A673 (cell line): Measurements from ENCODE around the gene NAA35. TPM values are rescaled to one million over a fixed set of nuclear protein-coding genes. Genes with fewer than 3 reads are reported as not detected.

Source experiments
- Bru-seq: library from RNA; stranded (reverse); fragments of 400-500 nt; gene quantifications from one replicate; lab custom pipeline; 2021; lab: Mats Ljungman, UMichigan
- BruChase-seq, 2 experiments: library from RNA; stranded (reverse); fragments of 400-500 nt; gene quantifications; one replicate each; lab custom pipeline; 2021; lab: Mats Ljungman, UMichigan
- BruUV-seq: library from RNA; stranded (reverse); fragments of 400-500 nt; replicated peaks from 2 replicates; lab custom pipeline; 2021; lab: Mats Ljungman, UMichigan
- CTCF ChIA-PET: fragments of 300-600 bp; sonication (Branson Sonifier 250); formaldehyde crosslinking; loops from one replicate; lab custom pipeline; 2022; ENCODE audit warnings: antibody characterized with exemption; lab: Charles Lee
- POLR2A ChIA-PET: fragments of 300-600 bp; sonication (Branson Sonifier 250); formaldehyde crosslinking; loops from one replicate; lab custom pipeline; 2022; ENCODE audit warnings: antibody characterized with exemption; ENCODE audit not compliant: low non-redundant PET; lab: Charles Lee
- DNase-seq: peaks from one replicate; pipeline ENCODE4 v3.0.0-alpha.2; 2015; ENCODE audit warnings: low spot score
- H3K27ac ChIP-seq: fragments of 200-600 bp; sonication (generic); 2 replicates; pipeline ENCODE4 v1.5.1; 2016; ENCODE audit warnings: mixed run types, low read depth, mild to moderate bottlenecking, mixed read lengths, antibody characterized with exemption, low read length; ENCODE audit not compliant: poor library complexity, severe bottlenecking
- H3K27me3 ChIP-seq: fragments of 200-600 bp; sonication (generic); replicated peaks from 2 replicates; pipeline ENCODE4 v1.6.1; 2017; ENCODE audit warnings: mixed run types, low read depth, mild to moderate bottlenecking, mixed read lengths, antibody characterized with exemption, low read length; ENCODE audit not compliant: insufficient read depth, poor library complexity
- H3K36me3 ChIP-seq: fragments of 200-600 bp; sonication (generic); 2 replicates; pipeline ENCODE4 v1.6.1; 2016; ENCODE audit warnings: mixed run types, mild to moderate bottlenecking, mixed read lengths, antibody characterized with exemption, low read length; ENCODE audit not compliant: insufficient read depth, poor library complexity, severe bottlenecking
- H3K4me1 ChIP-seq: fragments of 200-600 bp; sonication (generic); 2 replicates; pipeline ENCODE4 v1.6.1; 2017; ENCODE audit warnings: mixed run types, mild to moderate bottlenecking, mixed read lengths, antibody characterized with exemption, low read length; ENCODE audit not compliant: insufficient read depth, poor library complexity, severe bottlenecking
- H3K4me3 ChIP-seq: fragments of 200-600 bp; sonication (generic); 2 replicates; pipeline ENCODE4 v1.5.1; 2016; ENCODE audit warnings: low read depth, mixed run types, mild to moderate bottlenecking, mixed read lengths, low read length; ENCODE audit not compliant: poor library complexity, severe bottlenecking
- H3K9me3 ChIP-seq: fragments of 200-600 bp; sonication (generic); 2 replicates; pipeline ENCODE4 v1.6.1; 2016; ENCODE audit warnings: mixed run types, low read depth, mild to moderate bottlenecking, mixed read lengths, antibody characterized with exemption, low read length; ENCODE audit not compliant: poor library complexity, severe bottlenecking
- EZH2 ChIP-seq: fragments of 200-600 bp; sonication (generic); IDR thresholded peaks from 2 replicates; pipeline ENCODE4 v1.6.1; 2017; ENCODE audit warnings: borderline replicate concordance, low read depth, mild to moderate bottlenecking, mixed read lengths, antibody characterized with exemption, low read length; ENCODE audit not compliant: poor library complexity, severe bottlenecking
- intact Hi-C: fragments of 100-400 bp; cut with micrococcal nuclease; formaldehyde crosslinking; loops from one replicate; pipeline ENCODE4 v1.10.0; 2022; ENCODE audit not compliant: unreplicated experiment
- long read RNA-seq: library from polyadenylated mRNA; stranded (forward); transcript quantifications from one replicate; pipeline ENCODE4 v2.0.0, GENCODE V29; 2022
- total RNA-seq: library from RNA; stranded (reverse); gene quantifications from 2 replicates; pipeline ENCODE4 v1.2.3, GENCODE V29; 2021
- TF ChIP-seq, protein P1 (sequence below): fragments of 300-800, 200-600 bp; sonication (generic); conservative IDR thresholded peaks from 2 replicates; pipeline ENCODE4 v1.5.1; 2017; ENCODE audit warnings: low read depth, mild to moderate bottlenecking, antibody characterized with exemption, low read length, moderate library complexity, mixed read lengths

NAA35 gene
- 28.4 TPM in 2 replicates for total RNA-seq
- percentile 84 among the genes with signal in this experiment for Bru-seq, nascent RNA
- percentile 83 among the genes with signal in this experiment for BruChase-seq, experiment 1, labeled RNA remaining after a 2-hour chase
- percentile 74 among the genes with signal in this experiment for BruChase-seq, experiment 2, labeled RNA remaining after a 6-hour chase
- long read RNA-seq, transcript NAA35-201 (23 exons, 2,649 nt): major isoform, 26 of 56 reads
- long read RNA-seq, partial matches to known transcripts: 4 of 56 reads
- long read RNA-seq, other reads (novel, unspliced or antisense): 26 of 56 reads

DNA sequence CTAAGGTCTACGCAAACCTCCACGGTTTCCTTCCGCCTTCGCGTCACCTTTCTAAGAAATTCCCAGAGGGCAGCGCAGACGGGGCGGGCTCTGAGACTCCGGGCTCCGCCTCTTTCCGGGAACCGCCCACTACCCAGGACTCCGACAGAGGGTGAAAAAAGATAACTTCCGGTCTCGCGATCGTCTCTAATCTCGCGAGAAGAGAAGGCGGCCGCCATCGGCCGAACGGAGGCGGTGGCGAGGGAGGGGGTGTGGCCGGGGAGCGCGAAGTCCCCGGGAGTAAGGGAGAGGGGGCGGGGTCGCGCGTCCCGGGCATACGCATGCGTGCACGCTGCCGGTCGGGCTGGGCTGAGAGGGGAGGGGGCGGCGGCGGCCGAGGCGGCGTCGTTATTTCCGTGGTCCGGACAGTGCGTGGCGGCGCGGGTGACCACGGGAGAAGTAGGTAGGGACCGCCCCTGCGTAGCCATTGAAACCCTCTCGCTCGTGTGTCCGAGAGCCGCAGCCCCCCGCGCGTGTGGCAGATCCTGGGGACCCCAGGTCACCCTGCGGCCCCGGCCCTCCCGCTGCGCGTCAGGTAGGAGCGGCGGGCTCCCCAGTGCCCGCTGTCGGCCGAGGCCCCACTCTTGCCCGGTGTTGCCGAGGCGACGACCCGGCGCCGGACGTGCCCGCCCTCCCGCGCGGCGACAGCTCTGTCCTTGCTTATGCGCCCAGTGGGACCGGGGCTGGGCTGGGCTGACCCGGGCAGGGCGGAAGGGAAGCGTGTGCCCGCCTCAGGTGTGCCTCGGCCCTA lies at the start of gene NAA35:
Gene NAA35, plus strand, starts transcription at position 315 of the 790 bp plus-strand sequence. CDS start 1,014 bp downstream, outside the sequence.
- ChIA-PET POLR2A (interaction anchor here (0.6 to 0.7 kb wide), 2 partner anchors 19 to 72 kb away, joined by 5 read pairs; no protein-coding TSS in a partner anchor), CTCF (no interaction called here)
- H3K4me3 ChIP-seq: peak within 1 kb of the TSS; percentile 92
- peak; percentile 98 for DNase-seq
- no TSS peak for BruUV-seq
- H3K27ac ChIP-seq: peak within 1 kb of the TSS; percentile 91
- peaks cover 6% of the 10 kb centered on the region for H3K4me1 ChIP-seq
- H3K36me3 ChIP-seq: peaks cover 21% of the 10 kb centered on the region
- intact Hi-C loops: no loop called here
- peaks cover 7% of the 10 kb centered on the region for H3K9me3 ChIP-seq
- no peak for TF ChIP-seq EZH2
- TF ChIP-seq, protein P1, sequence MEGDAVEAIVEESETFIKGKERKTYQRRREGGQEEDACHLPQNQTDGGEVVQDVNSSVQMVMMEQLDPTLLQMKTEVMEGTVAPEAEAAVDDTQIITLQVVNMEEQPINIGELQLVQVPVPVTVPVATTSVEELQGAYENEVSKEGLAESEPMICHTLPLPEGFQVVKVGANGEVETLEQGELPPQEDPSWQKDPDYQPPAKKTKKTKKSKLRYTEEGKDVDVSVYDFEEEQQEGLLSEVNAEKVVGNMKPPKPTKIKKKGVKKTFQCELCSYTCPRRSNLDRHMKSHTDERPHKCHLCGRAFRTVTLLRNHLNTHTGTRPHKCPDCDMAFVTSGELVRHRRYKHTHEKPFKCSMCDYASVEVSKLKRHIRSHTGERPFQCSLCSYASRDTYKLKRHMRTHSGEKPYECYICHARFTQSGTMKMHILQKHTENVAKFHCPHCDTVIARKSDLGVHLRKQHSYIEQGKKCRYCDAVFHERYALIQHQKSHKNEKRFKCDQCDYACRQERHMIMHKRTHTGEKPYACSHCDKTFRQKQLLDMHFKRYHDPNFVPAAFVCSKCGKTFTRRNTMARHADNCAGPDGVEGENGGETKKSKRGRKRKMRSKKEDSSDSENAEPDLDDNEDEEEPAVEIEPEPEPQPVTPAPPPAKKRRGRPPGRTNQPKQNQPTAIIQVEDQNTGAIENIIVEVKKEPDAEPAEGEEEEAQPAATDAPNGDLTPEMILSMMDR: no peak
- no peaks in the 10 kb centered on the region for H3K27me3 ChIP-seq

DNA sequence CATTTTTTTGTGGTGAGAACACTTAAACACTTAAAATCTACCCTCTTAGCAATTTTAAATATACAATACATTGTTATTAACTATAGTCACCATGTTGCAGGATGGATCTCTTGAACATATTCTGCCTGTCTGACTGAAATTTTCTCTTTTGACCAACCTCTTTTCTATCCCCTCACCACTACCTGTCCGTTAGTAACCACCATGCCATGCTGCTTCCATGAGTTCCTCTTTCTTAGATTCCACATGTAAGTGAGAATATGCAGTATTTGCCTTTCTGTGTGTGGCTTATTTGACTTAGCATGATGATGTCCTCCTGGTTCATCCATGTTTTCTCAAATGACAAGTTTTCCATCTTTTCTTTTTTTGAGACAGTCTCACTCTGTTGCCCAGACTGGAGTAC lies 48.5 kb upstream of the NAA35 start:
- TF ChIP-seq, protein P1: no peak
- TF ChIP-seq EZH2: no peak
- Histone ChIP-seq H3K9me3 (no peaks in the 10 kb centered on the region), H3K4me3 (no peak overlapping the region), H3K4me1 (no peaks in the 10 kb centered on the region), H3K27me3 (no peaks in the 10 kb centered on the region), H3K36me3 (no peaks in the 10 kb centered on the region), H3K27ac (no peak overlapping the region)
- ChIA-PET POLR2A (no interaction called here), CTCF (no interaction called here)
- no peak for DNase-seq
- intact Hi-C loops: no loop called here
- BruUV-seq: no TSS peak

DNA sequence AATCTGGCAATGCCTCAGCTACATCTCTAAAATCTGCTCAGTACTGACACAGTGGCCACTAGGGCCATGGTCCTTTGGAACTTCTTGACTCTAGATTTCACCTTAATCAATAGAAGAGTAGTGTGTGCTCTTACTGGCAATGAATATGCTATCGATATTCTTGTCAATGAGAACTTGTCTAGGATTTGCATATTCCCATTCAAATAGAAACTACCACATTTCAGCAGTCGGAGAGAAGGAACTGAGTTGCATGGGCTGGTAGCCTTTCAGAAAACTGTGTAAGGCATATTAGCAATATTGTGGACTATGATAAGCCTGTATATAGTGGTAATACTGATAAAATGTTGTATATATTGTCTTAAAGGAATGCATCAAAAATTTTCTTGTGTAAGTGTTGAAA lies 45.3 kb upstream of the NAA35 start:
- Histone ChIP-seq H3K4me1 (no peaks in the 10 kb centered on the region), H3K36me3 (no peaks in the 10 kb centered on the region), H3K9me3 (no peaks in the 10 kb centered on the region), H3K27me3 (no peaks in the 10 kb centered on the region), H3K4me3 (no peak overlapping the region), H3K27ac (no peak overlapping the region)
- no peak for DNase-seq
- ChIA-PET POLR2A (no interaction called here), CTCF (no interaction called here)
- BruUV-seq: no TSS peak
- intact Hi-C loops: no loop called here
- TF ChIP-seq EZH2: no peak
- TF ChIP-seq, protein P1: no peak
